Measurements from ENCODE around the gene AHRR. TPM values are rescaled to one million over a fixed set of nuclear protein-coding genes. Genes with fewer than 3 reads are reported as not detected.
"Not testable (repeated sequence)": the region's sequence is repeated elsewhere in the genome, so short reads cannot be mapped to it uniquely, and the experiment has no call there.

AHRR gene
- total RNA-seq, 1 donor from 2014 or later, result 2.1 TPM

DNA sequence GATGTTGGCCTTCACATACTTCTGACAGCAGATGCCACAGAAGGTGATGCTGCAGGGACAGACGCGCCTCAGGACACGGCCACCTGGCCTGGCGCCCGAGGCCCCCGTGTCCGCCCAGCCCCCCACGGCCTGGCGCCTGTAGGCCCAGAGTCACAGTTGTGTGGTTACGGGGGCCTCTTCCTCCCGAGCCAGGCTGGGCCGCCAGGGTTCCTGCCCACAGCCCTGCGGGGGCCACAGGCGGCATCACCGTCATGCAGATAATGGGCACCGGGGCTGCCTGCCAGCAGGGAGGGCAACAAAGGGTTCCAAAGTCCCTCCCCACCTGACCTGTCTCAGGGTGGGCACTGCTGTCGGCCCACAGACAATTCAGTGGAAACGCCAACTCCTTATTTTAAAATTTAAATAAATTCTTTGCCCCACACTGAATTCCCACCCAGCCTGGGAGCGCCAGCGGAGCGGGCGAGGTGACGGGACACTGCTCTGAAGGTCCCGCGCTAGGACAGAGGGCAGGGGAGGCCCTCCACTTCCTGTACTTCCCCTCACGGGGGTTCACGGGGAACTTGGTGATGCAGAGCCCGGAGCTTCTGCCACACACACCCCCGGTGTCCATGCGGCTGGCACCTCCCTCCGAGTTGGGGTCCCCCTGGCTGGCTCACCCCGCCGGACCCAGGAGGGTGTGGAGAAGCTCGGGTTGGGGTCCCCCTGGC lies 162.1 kb downstream of the AHRR start:
- intact Hi-C loops (cut with micrococcal nuclease), result no loop called here
- no peak for DNase-seq
- no peak for ATAC-seq

DNA sequence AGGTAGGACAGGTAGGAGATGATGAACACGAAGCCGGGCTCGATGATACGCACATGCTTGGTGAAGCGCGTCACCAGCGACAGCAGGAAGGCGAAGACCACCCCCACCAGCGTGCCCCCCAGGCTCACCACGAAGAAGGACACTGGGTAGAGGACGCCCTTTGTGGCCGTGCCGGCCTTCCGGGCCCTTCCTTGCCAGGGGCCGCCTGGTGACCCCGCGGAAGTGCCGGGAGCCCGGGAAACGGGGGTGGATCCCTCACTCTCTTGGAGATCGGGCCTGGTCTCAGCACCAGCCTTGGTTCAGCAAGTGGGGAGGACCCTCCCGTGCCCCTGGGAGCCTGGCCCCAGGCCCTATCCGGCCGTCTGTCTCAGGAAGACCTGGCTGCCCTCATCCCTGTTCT lies 163.0 kb downstream of the AHRR start:
- DNase-seq (no peak), ATAC-seq (no peak)
- intact Hi-C loops (cut with micrococcal nuclease), result no loop called here

DNA sequence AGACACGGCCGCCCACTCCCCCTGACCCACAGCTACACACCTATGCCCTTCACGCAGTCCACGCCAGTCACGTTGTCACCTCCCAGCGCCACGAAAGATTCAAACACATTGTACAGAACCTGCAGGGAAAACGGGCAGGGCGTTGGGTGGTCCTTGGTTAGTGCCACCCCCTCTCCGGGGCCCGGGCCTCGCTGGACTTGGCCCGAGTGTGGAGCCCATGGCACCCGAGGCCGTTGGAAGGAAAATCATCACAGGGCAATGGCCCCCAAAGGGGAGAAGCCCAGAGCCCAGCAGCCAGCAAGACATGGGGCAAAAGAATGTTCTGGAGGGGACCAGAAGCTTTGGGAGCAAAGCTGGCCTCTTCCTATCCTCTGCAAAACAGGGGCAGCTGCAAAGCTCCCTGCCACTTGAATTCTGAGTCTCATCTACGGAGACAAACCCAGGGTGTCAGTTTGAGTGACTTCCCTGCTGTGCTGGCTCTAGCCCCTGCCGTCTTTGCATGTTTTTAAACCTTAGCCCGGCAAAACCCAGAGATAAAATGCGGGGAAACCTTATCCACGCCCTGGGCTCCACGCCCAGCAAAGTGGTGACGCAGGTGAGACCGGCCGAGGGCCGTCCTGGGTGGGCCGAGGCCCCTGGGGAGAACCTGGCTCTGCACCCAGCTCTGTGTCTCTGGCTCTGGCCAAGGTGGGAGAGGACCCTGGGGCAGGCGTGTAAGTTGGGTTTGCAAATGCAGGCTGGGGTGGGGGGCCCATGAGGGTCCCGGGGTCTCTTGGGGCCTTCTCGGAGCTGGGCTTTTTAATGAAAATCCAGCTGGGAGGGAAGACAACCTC lies 163.8 kb downstream of the AHRR start:
- intact Hi-C loops (cut with micrococcal nuclease), result no loop called here
- ATAC-seq, result no peak
- no peak for DNase-seq

DNA sequence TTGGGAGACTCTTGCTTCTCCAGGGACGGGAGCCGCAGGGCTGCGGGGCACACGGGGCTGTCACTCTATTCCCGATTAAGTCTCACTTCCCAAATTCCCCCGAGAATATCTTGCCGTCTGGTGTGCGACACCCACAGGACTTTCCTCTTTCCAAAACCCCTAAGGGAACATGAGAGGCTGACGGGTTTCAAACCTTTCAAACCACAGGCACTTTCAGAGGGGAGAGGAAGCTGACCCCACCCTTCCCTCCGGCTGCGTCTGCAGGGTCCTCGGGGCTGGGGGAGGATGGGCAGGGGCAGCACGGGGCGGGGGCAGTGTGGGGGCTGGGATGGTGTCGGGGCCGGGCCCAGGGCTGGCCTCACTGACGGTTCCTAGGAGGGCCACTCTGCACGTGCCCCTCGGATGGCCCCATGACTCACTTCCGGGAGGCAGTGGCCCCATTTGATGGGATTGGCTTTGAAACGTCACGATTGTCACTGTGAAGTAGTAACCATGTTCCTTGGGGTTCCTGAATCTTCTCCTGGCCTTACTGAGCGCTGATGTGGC lies 164.5 kb downstream of the AHRR start:
- intact Hi-C loops (cut with micrococcal nuclease), result no loop called here
- ATAC-seq, result no peak
- no peak for DNase-seq

DNA sequence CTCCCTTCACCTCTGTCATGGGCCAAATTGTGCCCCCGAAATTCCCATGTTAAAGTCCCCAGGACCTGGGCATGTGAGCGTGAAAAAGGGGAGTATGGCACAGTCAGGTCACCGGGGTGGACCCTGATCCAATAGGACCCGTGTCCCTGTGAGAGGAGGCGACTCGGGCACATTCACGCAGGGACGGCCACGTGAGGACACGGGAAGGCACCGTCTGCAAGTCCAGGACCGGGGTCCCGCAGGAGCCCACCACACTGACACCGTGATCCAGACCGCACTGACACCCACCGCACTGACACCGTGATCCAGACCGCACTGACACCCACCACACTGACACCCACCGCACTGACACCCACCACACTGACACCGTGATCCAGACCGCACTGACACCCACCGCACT lies 165.1 kb downstream of the AHRR start:
- DNase-seq; ATAC-seq; intact Hi-C loops (cut with micrococcal nuclease): not testable (repeated sequence)

Other genes starting within 250 kb of the AHRR start
- gene PLEKHG4B, start 229.5 kb upstream of the AHRR start, total RNA-seq, result not detected
- 107 TPM for gene LRRC14B, start 130.2 kb upstream of the AHRR start, total RNA-seq
- 7.7 TPM for gene CCDC127, start 103.6 kb upstream of the AHRR start, total RNA-seq
- gene SDHA, start 103.4 kb upstream of the AHRR start, total RNA-seq, result 876 TPM
- 33.3 TPM for gene PDCD6, start 50.1 kb upstream of the AHRR start, total RNA-seq
- gene EXOC3, start 121.5 kb downstream of the AHRR start, total RNA-seq, result 49.1 TPM
- 1.3 TPM for gene SLC9A3, start 202.7 kb downstream of the AHRR start, total RNA-seq